Measurements from ENCODE around the gene TSC22D1. TPM values are rescaled to one million over a fixed set of nuclear protein-coding genes. Genes with fewer than 3 reads are reported as not detected.

Gene TSC22D1
- total and polyA plus RNA-seq, 2 of the 4 experiments (the other 2 are of a cell fraction): 30.8 to 42.2 TPM

DNA sequence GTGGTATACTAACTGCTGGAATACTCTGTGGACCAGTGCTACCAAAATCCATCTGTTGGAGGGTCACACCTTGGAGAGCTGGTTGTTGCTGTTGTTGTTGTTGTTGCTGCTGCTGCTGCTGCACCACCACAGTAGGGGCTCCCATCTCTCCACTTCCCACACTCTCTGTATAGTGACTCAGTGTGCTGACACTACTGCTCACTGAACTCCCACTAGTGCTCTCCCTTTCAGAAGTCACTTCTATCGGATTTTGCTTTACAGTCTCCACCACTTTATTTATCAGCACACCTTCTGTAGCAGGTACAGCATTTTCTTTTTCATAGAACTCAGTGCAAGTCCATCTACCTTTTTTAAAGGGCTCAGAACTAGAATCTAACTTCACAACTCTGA is 1.7 kb downstream of the TSC22D1 start:
- H3K4me2 ChIP-seq (ENCODE audit: low read depth, low read length): peak overlapping the region; percentile 94
- H3K36me3 ChIP-seq (ENCODE audit: control insufficient read depth, insufficient read depth, low read length): peaks cover 11% of the 10 kb centered on the region
- peak overlapping the region; percentile 80 for H3K4me3 ChIP-seq (ENCODE audit: insufficient read depth, low read depth, low read length)
- H2BK5ac ChIP-seq (ENCODE audit: low read depth, low read length, poor library complexity, severe bottlenecking): peak overlapping the region; percentile 33
- ChIA-PET CTCF (interaction anchor here (0.7 to 1.6 kb wide), 5 partner anchors 13 to 754 kb away, joined by 3 to 5 read pairs (median 3); no protein-coding TSS in a partner anchor), POLR2A (ENCODE audit: unreplicated experiment) (no interaction called here)
- WGBS, 2 experiments (ENCODE audit: extremely low coverage in 2 of 2, insufficient read length in 1 of 2): no CpG with 5 or more reads among the region's 1 CpG
- H4K8ac ChIP-seq (ENCODE audit: low read depth in 2 of 2, low read length in 2 of 2): no peak overlapping the region
- no peaks in the 10 kb centered on the region for H3K27me3 ChIP-seq (ENCODE audit: control insufficient read depth, insufficient read depth, low read length)
- no peak overlapping the region for H4K5ac ChIP-seq (ENCODE audit: low read depth, low read length)
- no peak overlapping the region for H2BK20ac ChIP-seq (ENCODE audit: low read depth, low read length)
- H2AK9ac ChIP-seq (replicated peaks; ENCODE audit: low read depth, low read length, poor library complexity): peak overlapping the region; percentile 60
- H3K9me1 ChIP-seq (ENCODE audit: insufficient read depth, low read length): peaks cover 23% of the 10 kb centered on the region
- no peak overlapping the region for H3K18ac ChIP-seq (ENCODE audit: low read depth, low read length)
- 0 out of 2 replicates have a peak overlapping the region, but pooled peaks have one; percentile 17 for H3K4ac ChIP-seq (ENCODE audit: low read depth, low read length)
- no peak overlapping the region for H2BK15ac ChIP-seq (ENCODE audit: low read depth, low read length)
- BruUV-seq (replicated peaks): TSS peak; percentile 18
- peak overlapping the region; percentile 87 for H3K23ac ChIP-seq (ENCODE audit: low read depth, low read length)
- DNase-seq: peak; percentile 36
- H4K20me1 ChIP-seq (ENCODE audit: insufficient read depth, low read length): peaks cover 35% of the 10 kb centered on the region
- H3K9me3 ChIP-seq (ENCODE audit: control insufficient read depth, insufficient read depth, low read length): no peaks in the 10 kb centered on the region
- H3K4me1 ChIP-seq (ENCODE audit: control insufficient read depth, insufficient read depth, low read length): peaks cover 24% of the 10 kb centered on the region
- 0 out of 2 replicates have a peak overlapping the region, but pooled peaks have one; percentile 5 for H2BK120ac ChIP-seq (ENCODE audit: low read depth, low read length)
- H3K14ac ChIP-seq (replicated peaks; ENCODE audit: low read depth, low read length): peak overlapping the region; percentile 16
- H3K27ac ChIP-seq (ENCODE audit: insufficient read depth, low read length): no peak overlapping the region
- intact Hi-C loops (cut with micrococcal nuclease) (loop anchor here (2.0 to 5.0 kb wide), 3 partner anchors 37 to 310 kb away; no protein-coding TSS in a partner anchor), dilution Hi-C loops (cut with HindIII; ENCODE audit: low sequenced_read_pairs, unreplicated experiment) (no loop called here), in situ Hi-C loops (cut with MboI; ENCODE audit: low sequenced_read_pairs) (no loop called here)
- ATAC-seq (ENCODE audit: low read depth): no peak
- H4K91ac ChIP-seq (ENCODE audit: insufficient read depth, low read depth, low read length): no peak overlapping the region
- H3K9ac ChIP-seq (ENCODE audit: low read depth, low read length): peak overlapping the region; percentile 28
- peaks cover 24 to 55% of the 10 kb centered on the region in 2 experiments for H3K79me1 ChIP-seq (ENCODE audit: low read depth in 1 of 2, low read length in 2 of 2)
- TF ChIP-seq RFX5 (IDR thresholded peaks at IDR 0.05; ENCODE audit: low read depth, low read length) (no peak), CHD1 (IDR thresholded peaks at IDR 0.05; ENCODE audit: low read depth, low read length) (0 out of 2 replicates have a peak, but pooled peaks have one; percentile 50), SMC3 (IDR thresholded peaks at IDR 0.05; ENCODE audit: low read depth, low read length) (no peak)
- no peak overlapping the region for H2AFZ ChIP-seq (replicated peaks; ENCODE audit: low read length, poor library complexity)
- H3K56ac ChIP-seq (ENCODE audit: extremely low read depth, insufficient read depth, low read length): no peak overlapping the region
- peak overlapping the region; percentile 51; the same call in 1 of the 2 replicates for H2AK5ac ChIP-seq (ENCODE audit: low read depth, low read length)

All from IMR-90 (cell line).